K562 (cell line): ENCODE data around the gene HBP1. TPM values are rescaled to one million over a fixed set of nuclear protein-coding genes. Genes with fewer than 3 reads are reported as not detected.
A peak's percentile ranks its signal among the peaks of the same experiment; 100 is the strongest.

Experiments
- ATAC-seq: fragments of 200-7000 bp; cut with Tn5 transposase; 3 replicates; pipeline ENCODE4 v1.9.1; 2020; ENCODE audit warnings: moderate library complexity
- BruUV-seq: library from RNA; stranded (reverse); fragments of 400-500 nt; replicated peaks from 2 replicates; lab custom pipeline; 2021; lab: Mats Ljungman, UMichigan
- CTCF ChIA-PET: fragments of 300-600 bp; formaldehyde crosslinking; extraction: SDS; loops from one replicate; lab custom pipeline; 2021; ENCODE audit warnings: low intra/inter-chr PET ratio; lab: Yijun Ruan, JAX
- POLR2A ChIA-PET: fragments of 300-600, 350-650 bp; sonication (Branson Sonifier 250); formaldehyde crosslinking; extraction: SDS; loops from one replicate; lab custom pipeline; 2021; ENCODE audit warnings: antibody characterized with exemption, inconsistent platforms; lab: Yijun Ruan, JAX
- DNase-seq, 4 experiments: peaks; one replicate each; pipeline versions ENCODE4 v3.0.0 to v3.0.0-alpha.2; 2011 to 2018; ENCODE audit warnings: low spot score in 3 of 4, mixed read lengths in 3 of 4; ENCODE audit errors: extremely low read depth in 1 of 4
- FAIRE-seq: peaks from 2 replicates; lab custom pipeline; 2011; peaks lifted over from hg19 to GRCh38; lab: Jason Lieb, UNC
- H2AFZ ChIP-seq: 2 replicates; pipeline ENCODE4 v1.6.0; 2011; ENCODE audit warnings: low read depth, low read length, control low read depth, inconsistent platforms
- H3K27ac ChIP-seq: fragments of 200-600 bp; 3 replicates; pipeline ENCODE4 v1.8.0; 2011; ENCODE audit warnings: low read depth, mild to moderate bottlenecking, control low read depth, inconsistent platforms, low read length, moderate library complexity, mixed read lengths; ENCODE audit errors: extremely low read depth
- H3K27me3 ChIP-seq, 2 experiments: fragments of 300-600 bp in 1 of 2; 2 replicates in 1 of 2; 3 replicates in 1 of 2; pipeline versions ENCODE4 v1.6.0 to v1.8.0; 2011; ENCODE audit warnings: inconsistent platforms in 2 of 2, low read length in 2 of 2, mild to moderate bottlenecking in 1 of 2, mixed read lengths in 1 of 2, moderate library complexity in 1 of 2; ENCODE audit not compliant: control insufficient read depth in 2 of 2, insufficient read depth in 2 of 2
- H3K36me3 ChIP-seq: fragments of 300-600 bp; 3 replicates; pipeline ENCODE4 v1.8.0; 2011; ENCODE audit warnings: mild to moderate bottlenecking, low read length, inconsistent platforms; ENCODE audit not compliant: control insufficient read depth, insufficient read depth
- H3K4me1 ChIP-seq, 2 experiments: fragments of 200-600 bp in 1 of 2; replicated peaks in 1 of 2; 2 replicates in 1 of 2; 3 replicates in 1 of 2; pipeline versions ENCODE4 v1.5.1 to v1.8.0; 2011; ENCODE audit warnings: inconsistent platforms in 2 of 2, low read length in 2 of 2, mild to moderate bottlenecking in 1 of 2, mixed read lengths in 1 of 2, moderate library complexity in 1 of 2; ENCODE audit not compliant: control insufficient read depth in 2 of 2, insufficient read depth in 2 of 2
- H3K4me2 ChIP-seq: 2 replicates; pipeline ENCODE4 v1.6.1; 2011; ENCODE audit warnings: low read length, control low read depth, inconsistent platforms, mixed read lengths; ENCODE audit not compliant: insufficient read depth
- H3K4me3 ChIP-seq: fragments of 200-600 bp; sonication (generic), shearing (Covaris generic); 2 replicates; pipeline ENCODE4 v1.5.1; 2016; ENCODE audit warnings: control low read depth, inconsistent platforms
- H3K79me2 ChIP-seq: fragments of 200-600 bp; 3 replicates; pipeline ENCODE4 v1.8.0; 2011; ENCODE audit warnings: low read length, inconsistent platforms; ENCODE audit not compliant: control insufficient read depth, insufficient read depth
- H3K9ac ChIP-seq, 2 experiments: 2 replicates each; pipeline versions ENCODE4 v1.6.0 to v1.6.1; 2011; ENCODE audit warnings: low read depth in 2 of 2, low read length in 2 of 2, control low read depth in 1 of 2, inconsistent platforms in 1 of 2, mild to moderate bottlenecking in 1 of 2, mixed read lengths in 1 of 2; ENCODE audit not compliant: insufficient read depth in 1 of 2
- H3K9me1 ChIP-seq: one replicate; pipeline ENCODE4 v1.6.0; 2011; ENCODE audit warnings: inconsistent platforms, mild to moderate bottlenecking, low read length, moderate library complexity; ENCODE audit not compliant: control insufficient read depth, insufficient read depth
- H3K9me3 ChIP-seq: replicated peaks from 2 replicates; pipeline ENCODE4 v1.5.1; 2011; ENCODE audit warnings: low read depth, low read length, inconsistent platforms; ENCODE audit not compliant: control insufficient read depth, insufficient read depth
- H4K20me1 ChIP-seq: replicated peaks from 2 replicates; pipeline ENCODE4 v1.6.1; 2011; ENCODE audit warnings: low read length, inconsistent platforms, mixed read lengths; ENCODE audit not compliant: control insufficient read depth, insufficient read depth
- AFF1 ChIP-seq, 2 experiments: fragments of 450-650 bp; IDR thresholded peaks; 2 replicates each; pipeline ENCODE4 v1.6.1; 2018; ENCODE audit warnings: mild to moderate bottlenecking in 2 of 2, low read depth in 1 of 2; ENCODE audit not compliant: partially characterized antibody in 2 of 2
- ASH1L ChIP-seq: fragments of 450-650 bp; IDR thresholded peaks from 2 replicates; pipeline ENCODE4 v1.6.1; 2018; ENCODE audit warnings: borderline replicate concordance, mild to moderate bottlenecking, low read depth; ENCODE audit not compliant: partially characterized antibody
- HEY1 ChIP-seq: fragments of 250-450 bp; sonication (Bioruptor Pico); IDR thresholded peaks from 2 replicates; pipeline ENCODE4 v1.5.0; 2020; ENCODE audit warnings: mild to moderate bottlenecking, moderate library complexity, borderline replicate concordance
- JUN ChIP-seq, 2 experiments: sonication (generic) in 1 of 2; formaldehyde crosslinking in 1 of 2; IDR thresholded peaks; 2 replicates each; pipeline versions ENCODE4 v1.6.1 to v1.8.0; 2012 to 2022; ENCODE audit warnings: borderline replicate concordance in 2 of 2, mild to moderate bottlenecking in 2 of 2, improper control_type of control experiment in 1 of 2, low read depth in 1 of 2, low read length in 1 of 2, missing genetic modification reagents in 1 of 2
- KDM5B ChIP-seq: fragments of 200-600 bp; sonication (generic); IDR thresholded peaks from 2 replicates; pipeline ENCODE4 v1.6.1; 2012; ENCODE audit warnings: low read depth, mild to moderate bottlenecking, moderate library complexity, low read length, control low read depth, inconsistent platforms; ENCODE audit not compliant: insufficient replicate concordance
- MITF ChIP-seq: IDR thresholded peaks from 2 replicates; pipeline ENCODE4 v1.6.1; 2014; ENCODE audit warnings: antibody characterized with exemption
- MXI1 ChIP-seq: IDR thresholded peaks from 2 replicates; pipeline ENCODE4 v1.6.1; 2011; ENCODE audit warnings: low read depth, mild to moderate bottlenecking, improper control_type of control experiment, low read length
- NELFE ChIP-seq: IDR thresholded peaks from 2 replicates; pipeline ENCODE4 v1.6.1; 2011; ENCODE audit warnings: mild to moderate bottlenecking; ENCODE audit not compliant: insufficient read depth, insufficient read length
- PML ChIP-seq: IDR thresholded peaks from 2 replicates; pipeline ENCODE4 v1.6.1; 2012; ENCODE audit warnings: low read length, inconsistent platforms
- POLR2B ChIP-seq: fragments of 450-650 bp; IDR thresholded peaks from 2 replicates; pipeline ENCODE4 v1.6.1; 2018; ENCODE audit warnings: low read depth; ENCODE audit not compliant: partially characterized antibody
- PTTG1 ChIP-seq: fragments of 450-650 bp; IDR thresholded peaks from 2 replicates; pipeline ENCODE4 v1.6.1; 2016; ENCODE audit warnings: low read depth, mild to moderate bottlenecking, missing genetic modification characterization, missing compliant biosample characterization
- ZKSCAN3 ChIP-seq: fragments of 250-450 bp; sonication (Bioruptor Pico); IDR thresholded peaks from 2 replicates; pipeline ENCODE4 v1.4.0; 2020
- ZNF133 ChIP-seq: fragments of 250-450 bp; sonication (Bioruptor Pico); IDR thresholded peaks from 2 replicates; pipeline ENCODE4 v1.4.0; 2020; ENCODE audit warnings: mild to moderate bottlenecking
- ZNF263 ChIP-seq: sonication (generic); formaldehyde crosslinking; IDR thresholded peaks from 2 replicates; pipeline ENCODE4 v1.8.0; 2022; ENCODE audit warnings: mild to moderate bottlenecking, missing genetic modification reagents, borderline replicate concordance
- WGBS: fragments of 100-300 bp; shearing (Covaris generic); methylation state at CpG from one replicate; pipeline ENCODE4 v1.1.6; 2016; ENCODE audit warnings: low coverage, mixed read lengths; ENCODE audit not compliant: insufficient coverage; ENCODE audit errors: missing lambda C conversion rate; 5-methylcytosine and 5-hydroxymethylcytosine counted together
- in situ Hi-C: fragments of 300-500 bp; cut with MboI; formaldehyde crosslinking; loops from 4 replicates; pipeline ENCODE4 v1.15.0; 2018; ENCODE audit warnings: inconsistent platforms, mixed read lengths
- intact Hi-C: fragments of 100-400 bp; cut with micrococcal nuclease; formaldehyde crosslinking; loops from 2 replicates; pipeline ENCODE4 v1.14.2; 2022
- polyA plus RNA-seq, 8 experiments: library from polyadenylated mRNA; depleted of rRNA in 4 of 8; stranded (reverse) in 5 of 8; unstranded in 3 of 8; fragments of >200 nt; fragmentation: Nextera tagmentation in 2 of 8; fragmentation: Illumina TruSeq in 1 of 8; extraction: Ambion mirVana in 2 of 8; extraction: Trizol in 1 of 8; gene quantifications; 2 replicates each; pipeline versions ENCODE4 v1.2.1 to v1.2.3, GENCODE V29; 2011 to 2014; ENCODE audit warnings: inconsistent platforms in 1 of 8, missing spikeins in 1 of 8
- total RNA-seq, 7 experiments: library from RNA; depleted of rRNA in 6 of 7; stranded (reverse); fragments of >200 nt in 6 of 7; fragmentation: Illumina TruSeq in 2 of 7; extraction: Trizol in 2 of 7; gene quantifications; 2 replicates each; pipeline versions ENCODE4 v1.2.1 to v1.2.3, GENCODE V29; 2011 to 2021; ENCODE audit warnings: low replicate concordance in 1 of 7

The HBP1 gene
- total and polyA plus RNA-seq, 9 of the 15 experiments (the other 6 are each of a cell fraction or from before 2014, with no cell fraction given), result 18.7 to 59.9 (median 27.0) TPM

GRCh38 chr7:107165341-107165740, 3.5 kb upstream of the HBP1 start (continued):
- 0 out of 2 replicates have a peak, but pooled peaks have one; percentile 61 for TF ChIP-seq HEY1 (CRISPR knock-in tag)
- no peak for TF ChIP-seq KDM5B
- no peak for TF ChIP-seq ZNF133 (CRISPR knock-in tag)
- no peak for TF ChIP-seq ZKSCAN3 (CRISPR knock-in tag)
- peak; percentile 17 for TF ChIP-seq ASH1L
- TF ChIP-seq JUN (IDR thresholded peaks at IDR 0.05; ENCODE audit: borderline replicate concordance, low read depth, low read length), result 0 out of 2 replicates have a peak, but pooled peaks have one; percentile 29
- no peak for TF ChIP-seq JUN (CRISPR knock-in tag; IDR thresholded peaks at IDR 0.05; ENCODE audit: borderline replicate concordance)
- TF ChIP-seq PTTG1 (tag), result no peak
- no peak for TF ChIP-seq POLR2B
- 0 out of 2 replicates have a peak, but pooled peaks have one; percentile 14 for TF ChIP-seq PML

GRCh38 chr7:107166736-107167426, 1.9 kb upstream of the HBP1 start:
- FAIRE-seq (no peak), ATAC-seq (no peak), DNase-seq (no peak)
- peak overlapping the region; percentile 74 for H3K4me3 ChIP-seq
- peak overlapping the region in 1 of 2 experiments; percentile 77; a peak in 3 of 4 replicates for H3K9ac ChIP-seq
- H3K9me3 ChIP-seq, result no peaks in the 10 kb centered on the region
- in situ Hi-C loops (no loop called here), intact Hi-C loops (loop anchor here (1.0 to 5.0 kb wide), 4 partner anchors 220 to 505 kb away; partner anchors contain the start of genes CCDC71L and PIK3CG)
- H3K79me2 ChIP-seq, result peaks cover 19% of the 10 kb centered on the region
- CTCF ChIA-PET, result interaction anchor here (0.6 to 0.9 kb wide), 2 partner anchors 17 to 592 kb away, joined by 3 to 7 read pairs; no protein-coding TSS in a partner anchor
- peaks cover 5 to 16% of the 10 kb centered on the region in 2 experiments for H3K4me1 ChIP-seq
- no peaks in the 10 kb centered on the region; the same call in 1 of the 2 replicates for H4K20me1 ChIP-seq
- no TSS peak for BruUV-seq
- POLR2A ChIA-PET, result interaction anchor here (0.5 to 4.3 kb wide), 9 partner anchors 8 to 1790 kb away, joined by 3 to 14 read pairs (median 3); no protein-coding TSS in a partner anchor
- H3K27ac ChIP-seq, result peak overlapping the region; percentile 87; the same call in 2 of the 3 replicates
- peak overlapping the region; percentile 100; the same call in 1 of the 2 replicates for H3K4me2 ChIP-seq
- WGBS, result 14% methylated on average over 5 of the region's 5 CpGs
- no peaks in the 10 kb centered on the region for H3K27me3 ChIP-seq
- H3K9me1 ChIP-seq, result no peaks in the 10 kb centered on the region
- H2AFZ ChIP-seq, result peak overlapping the region; percentile 86
- peaks cover under 1% of the 10 kb centered on the region; the same call in 1 of the 3 replicates for H3K36me3 ChIP-seq
- no peak for TF ChIP-seq MXI1
- no peak for TF ChIP-seq MITF
- no peak for TF ChIP-seq NELFE
- no peak for TF ChIP-seq AFF1 (IDR thresholded peaks at IDR 0.05; ENCODE audit: low read depth in 1 of 2, partially characterized antibody in 2 of 2)
- TF ChIP-seq ZNF263 (CRISPR knock-in tag), result no peak
